Fibroblast of skin of abdomen (primary cell): ENCODE measurements around the gene SECISBP2.
"Not testable (repeated sequence)": the region's sequence is repeated elsewhere in the genome, so short reads cannot be mapped to it uniquely, and the experiment has no call there.

Experiments
- DNase-seq: peaks from one replicate; pipeline ENCODE4 v3.0.0-alpha.2; 2013

The SECISBP2 gene

DNA sequence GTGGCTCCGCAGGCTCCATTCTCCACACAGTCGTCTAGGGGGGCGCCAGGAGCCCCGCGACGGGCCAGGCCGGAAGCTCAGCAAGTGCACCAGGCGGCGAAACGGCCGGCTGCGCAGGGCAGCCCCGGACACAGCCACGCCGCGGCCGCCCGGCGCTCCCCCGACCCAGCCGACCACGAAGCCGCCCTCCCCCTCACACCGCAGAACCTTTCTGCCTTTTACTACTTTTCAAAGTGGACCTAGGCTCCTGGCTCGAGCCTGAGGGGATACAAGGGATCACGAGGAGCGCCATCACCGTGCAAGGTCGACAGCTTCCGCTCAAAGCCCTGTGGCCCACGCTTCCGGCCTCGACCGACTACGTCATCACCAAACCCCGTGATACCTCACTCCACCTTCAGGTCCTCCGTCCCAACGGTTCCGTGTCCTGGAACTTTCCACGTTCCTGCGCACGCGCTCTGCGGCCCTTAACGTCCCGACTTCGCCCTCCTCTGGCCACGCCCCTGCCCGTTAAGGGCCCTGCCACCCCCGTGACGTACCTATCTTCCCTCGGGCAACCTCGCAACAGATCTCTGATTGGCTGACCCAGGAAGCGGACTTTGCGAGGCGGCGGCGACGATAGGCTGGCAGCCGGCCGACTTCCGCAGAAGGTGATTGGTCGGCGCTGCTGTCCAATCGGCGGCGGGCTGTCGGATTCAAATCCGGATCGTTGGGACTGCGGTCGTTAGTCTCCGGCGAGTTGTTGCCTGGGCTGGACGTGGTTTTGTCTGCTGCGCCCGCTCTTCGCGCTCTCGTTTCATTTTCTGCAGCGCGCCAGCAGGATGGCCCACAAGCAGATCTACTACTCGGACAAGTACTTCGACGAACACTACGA lies 7.6 kb upstream of the SECISBP2 start, which contains the start of gene CKS2:
Gene CKS2 (plus strand): TSS at position 721 of the 871 bp plus-strand sequence. CDS start 98 bp downstream, at position 819.
- peak; percentile 100 for DNase-seq

DNA sequence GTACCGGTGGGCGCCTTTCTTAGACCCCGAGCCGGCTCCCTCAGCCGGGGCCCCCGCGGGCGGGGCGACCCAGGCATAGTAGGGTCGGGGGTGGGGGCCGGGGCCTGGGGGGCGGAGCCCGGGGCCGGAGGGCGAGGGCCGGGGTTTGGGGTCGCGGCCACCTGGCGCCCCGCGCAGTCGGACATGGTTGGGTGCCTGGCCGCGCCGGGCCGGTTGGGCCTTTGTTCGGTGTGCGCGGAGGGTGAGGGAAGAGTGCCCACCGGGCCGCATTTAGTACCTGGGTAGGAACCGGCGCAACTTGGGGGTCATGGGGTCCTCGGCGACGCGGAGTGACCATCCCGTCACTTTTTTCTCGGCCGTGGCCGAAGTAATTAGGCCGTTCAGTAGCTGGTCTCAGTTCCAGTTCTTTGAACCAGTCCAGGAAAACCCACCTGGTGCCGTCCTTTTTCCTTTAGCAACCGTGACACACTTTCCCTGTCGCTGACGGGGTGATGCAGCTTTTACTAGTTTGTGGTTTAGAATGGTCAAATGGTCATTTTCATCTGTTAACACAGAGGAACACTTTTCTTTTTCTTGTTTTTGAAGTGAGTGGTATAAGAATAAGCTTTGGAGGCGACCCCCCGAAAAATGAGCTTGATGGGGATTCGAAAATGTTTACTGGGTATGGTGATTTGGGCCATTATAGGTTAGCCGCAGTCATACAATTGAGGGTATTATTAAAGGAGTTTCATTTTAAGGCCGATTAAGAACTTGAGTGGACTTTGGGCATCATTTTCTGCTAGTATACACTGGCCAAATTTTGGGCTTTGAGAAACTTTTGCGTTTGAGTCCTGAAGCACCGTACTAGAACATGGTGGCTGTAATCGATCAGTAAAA lies 6.7 kb upstream of the SECISBP2 start:
- no peak for DNase-seq

DNA sequence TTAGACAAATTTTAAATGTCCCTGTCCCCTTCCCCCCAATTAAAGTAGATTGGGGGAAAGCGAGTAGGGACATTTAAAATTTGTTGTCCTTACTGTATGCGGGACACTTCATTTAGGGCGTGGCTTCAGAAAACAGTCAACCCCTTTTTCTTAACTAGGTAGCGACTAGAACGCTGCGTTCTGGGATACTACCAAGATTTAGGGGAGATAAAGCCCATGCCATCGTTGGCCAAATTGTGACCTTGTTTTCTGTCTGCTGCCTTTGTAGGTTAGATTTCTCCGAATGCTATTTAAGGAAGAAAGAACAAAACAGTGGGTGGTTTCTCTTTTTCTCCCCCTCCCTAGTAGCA lies 6.1 kb upstream of the SECISBP2 start:
- no peak for DNase-seq

DNA sequence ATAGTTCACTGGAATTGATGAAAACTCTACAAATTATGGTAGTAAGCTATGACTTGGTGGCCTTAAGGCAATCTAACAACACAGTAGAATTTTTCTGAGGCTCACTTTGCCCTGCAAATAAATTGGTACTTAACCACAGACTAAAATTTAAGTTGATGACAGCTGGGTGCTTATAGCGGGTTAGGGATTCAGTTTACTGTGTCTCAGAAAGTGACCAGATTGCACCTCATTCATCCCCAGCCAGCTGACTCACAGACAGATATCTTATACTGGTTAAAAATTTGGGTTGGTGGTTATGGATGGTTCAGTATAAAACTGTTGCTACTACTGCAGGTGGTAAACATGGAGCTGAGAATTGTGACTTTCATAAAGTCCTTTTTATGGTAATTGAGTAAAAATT lies 4.5 kb upstream of the SECISBP2 start:
- peak; percentile 31 for DNase-seq

DNA sequence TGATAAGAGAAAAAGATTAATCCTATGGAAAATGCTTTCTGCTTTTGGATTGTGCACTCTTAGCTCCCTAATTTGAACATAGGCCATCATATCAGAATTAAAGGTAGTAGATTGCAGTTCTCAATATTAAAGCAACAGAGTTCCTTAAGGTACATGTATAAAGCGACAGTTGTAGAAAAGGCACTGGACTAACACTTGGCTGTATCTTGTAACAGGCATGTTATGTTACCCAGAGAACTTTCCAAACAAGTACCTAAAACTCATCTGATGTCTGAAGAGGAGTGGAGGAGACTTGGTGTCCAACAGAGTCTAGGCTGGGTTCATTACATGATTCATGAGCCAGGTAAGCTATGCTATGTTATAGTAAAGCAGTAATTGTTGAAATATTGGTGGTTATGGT lies 3.3 kb upstream of the SECISBP2 start:
- no peak for DNase-seq

DNA sequence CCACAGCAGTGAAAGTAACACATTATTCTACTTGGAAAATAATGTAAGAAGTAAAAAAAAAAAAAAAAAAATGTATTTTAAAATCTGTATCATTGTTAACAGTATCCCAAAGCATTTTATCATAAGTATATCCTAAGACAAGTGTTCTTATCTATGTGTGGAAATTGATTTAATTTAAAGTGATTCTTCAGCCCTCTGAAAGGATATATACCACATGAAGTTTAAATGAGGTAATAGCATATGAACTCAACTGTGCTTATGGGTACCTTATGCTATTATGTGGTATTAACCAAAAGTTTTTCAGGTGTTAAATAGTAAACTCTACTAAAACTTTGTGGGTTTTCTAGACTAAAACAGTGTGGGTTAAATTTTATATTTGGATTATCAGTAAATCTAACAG lies 2.8 kb upstream of the SECISBP2 start:
- DNase-seq: no peak

DNA sequence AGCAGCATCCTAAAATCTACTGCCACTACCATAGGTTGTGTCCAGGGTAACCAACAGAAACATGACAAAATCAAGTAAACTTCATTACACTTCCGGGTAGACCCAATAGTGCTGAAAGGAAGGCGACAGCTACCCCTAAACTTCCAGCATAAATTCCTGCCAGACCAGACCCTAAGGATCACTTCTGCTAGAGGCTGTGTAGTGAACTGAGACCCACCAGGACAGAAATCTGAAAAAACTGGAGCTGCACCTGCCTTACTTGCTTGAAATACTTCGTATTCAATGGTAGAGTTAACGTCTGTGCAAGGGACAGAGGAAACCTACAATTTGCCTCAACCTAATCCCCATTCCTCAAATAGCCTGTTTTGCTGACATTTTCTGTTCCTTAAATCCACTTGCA lies 1.0 kb upstream of the SECISBP2 start:
- DNase-seq: no peak

DNA sequence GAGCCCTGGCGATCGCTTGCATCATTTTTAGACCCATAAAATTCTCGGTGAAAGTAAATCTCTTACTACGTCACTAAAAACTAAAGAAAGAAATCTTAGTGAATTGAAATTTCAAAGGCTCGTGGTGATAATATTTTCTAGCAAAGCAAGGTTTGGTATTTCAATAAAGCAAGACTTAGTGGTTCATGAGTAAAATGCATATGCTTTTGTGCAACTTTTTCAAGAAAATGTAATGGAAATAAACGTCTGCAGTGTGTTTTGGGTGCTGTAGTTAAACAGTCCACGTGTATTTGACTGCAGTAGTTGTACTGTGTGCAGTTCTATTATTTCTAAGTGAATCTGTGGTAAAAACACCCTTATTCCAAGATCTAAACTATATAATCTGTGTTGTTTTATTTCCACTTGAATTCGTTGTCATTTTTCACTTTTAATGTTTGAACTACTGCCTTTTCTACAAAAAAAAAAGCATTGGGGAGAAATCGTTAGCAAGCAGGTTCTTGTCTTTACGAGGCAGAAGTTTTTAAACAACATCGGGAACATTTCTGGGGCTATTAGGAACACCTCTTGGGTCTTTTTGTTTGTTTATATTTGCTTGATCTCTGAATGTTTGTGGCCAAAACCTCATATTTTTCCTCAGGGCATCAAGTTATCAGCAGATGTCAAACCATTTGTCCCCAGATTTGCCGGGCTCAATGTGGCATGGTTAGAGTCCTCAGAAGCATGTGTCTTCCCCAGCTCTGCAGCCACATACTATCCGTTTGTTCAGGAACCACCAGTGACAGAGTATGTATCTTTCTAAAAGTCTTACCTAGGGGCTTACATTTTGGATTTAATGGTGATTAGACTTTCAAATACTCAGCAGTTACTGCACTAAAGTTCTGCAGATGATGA lies 960 bp downstream of the SECISBP2 start:
- no peak for DNase-seq

DNA sequence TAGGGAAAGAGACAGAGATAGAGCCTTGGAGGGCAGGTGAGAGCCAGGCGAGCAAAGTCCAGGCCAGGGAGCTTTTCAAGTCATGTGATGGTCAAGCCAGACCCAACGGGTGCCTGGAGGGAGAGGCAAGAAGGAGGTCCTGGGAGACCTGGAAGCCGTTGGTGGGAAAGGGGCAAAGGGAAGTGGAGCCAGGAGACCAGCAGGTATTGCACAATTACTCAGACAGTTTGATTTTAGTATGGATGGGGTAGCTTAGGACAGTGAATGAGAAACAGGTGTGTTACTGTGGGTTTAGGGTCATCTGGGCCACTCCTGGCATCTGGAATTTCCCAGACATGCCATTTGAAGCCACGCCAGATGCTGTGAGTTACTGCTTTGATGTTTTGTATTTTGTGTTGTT lies 5.1 kb downstream of the SECISBP2 start:
- no peak for DNase-seq

DNA sequence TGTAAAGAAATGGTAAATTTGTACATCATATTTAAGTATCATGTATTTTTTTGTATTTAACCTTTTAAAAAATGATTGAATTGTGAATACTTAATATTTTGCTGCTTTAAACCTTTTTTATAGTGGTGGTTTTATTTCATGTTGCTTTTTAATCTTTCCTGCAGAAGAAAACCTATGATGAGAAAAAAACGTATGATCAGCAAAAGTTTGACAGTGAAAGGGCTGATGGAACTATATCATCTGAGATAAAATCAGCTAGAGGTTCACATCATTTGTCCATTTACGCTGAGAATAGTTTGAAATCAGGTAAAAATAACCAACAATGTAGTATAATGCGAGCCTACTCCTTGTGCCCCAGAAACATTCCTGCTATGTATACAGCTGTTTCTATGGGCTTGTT lies 7.4 kb downstream of the SECISBP2 start:
- DNase-seq: no peak

DNA sequence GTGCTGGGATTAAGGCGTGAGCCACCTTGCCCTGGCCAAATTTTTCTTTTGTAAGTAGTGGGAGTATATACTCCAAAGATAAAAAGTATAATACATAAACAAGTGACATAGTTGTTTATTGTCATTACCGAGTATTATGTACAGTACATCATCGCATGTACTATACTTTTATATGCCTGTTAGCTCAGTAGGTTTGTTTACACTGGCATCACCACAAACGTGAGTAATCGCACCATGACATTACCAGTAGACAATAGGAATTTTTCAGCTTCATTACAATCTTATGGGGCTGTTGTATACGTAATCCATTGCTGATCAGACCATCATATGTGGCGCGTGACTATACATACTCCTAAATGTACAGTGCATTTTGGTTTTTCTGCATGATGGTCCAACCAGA lies 9.8 kb downstream of the SECISBP2 start:
- DNase-seq: no peak

DNA sequence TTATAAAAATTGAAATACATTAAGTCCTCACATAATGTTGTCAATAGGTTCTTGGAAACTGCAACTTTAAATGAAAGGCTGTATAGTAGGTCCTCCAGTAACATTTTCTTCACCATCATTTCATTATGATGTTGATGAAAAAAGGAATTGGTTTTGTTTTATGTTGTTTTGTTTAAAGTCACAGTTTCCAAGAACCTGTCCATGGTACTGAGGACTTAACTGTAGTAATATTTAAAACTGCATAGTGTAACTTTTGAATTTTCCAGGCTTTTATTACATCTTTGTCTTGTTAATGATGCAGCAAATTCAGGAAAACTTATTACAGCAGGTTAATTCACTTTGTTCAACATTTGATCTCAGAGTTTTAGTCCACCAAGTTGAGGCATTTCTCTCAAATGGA lies 11.6 kb downstream of the SECISBP2 start:
- no peak for DNase-seq

DNA sequence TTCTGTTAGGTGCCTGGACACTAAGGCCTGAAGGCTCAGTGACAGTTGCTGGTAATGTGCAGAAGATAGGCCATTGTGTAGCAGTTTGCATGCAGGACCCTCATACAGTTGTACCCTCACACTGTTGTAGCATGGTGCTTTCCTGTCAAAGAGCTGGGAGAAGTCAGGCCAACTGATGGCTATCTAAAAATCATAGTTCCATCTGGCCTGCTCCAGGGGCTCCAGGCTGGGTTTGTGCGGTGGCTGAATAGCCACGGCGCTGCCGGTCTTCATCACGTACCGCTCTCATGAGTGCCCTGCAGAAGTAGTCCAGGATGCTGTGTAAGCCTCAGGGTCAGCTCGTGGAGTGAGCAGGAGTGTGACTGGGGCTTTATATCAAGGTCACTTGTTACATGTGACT lies 12.2 kb downstream of the SECISBP2 start:
- DNase-seq: no peak

DNA sequence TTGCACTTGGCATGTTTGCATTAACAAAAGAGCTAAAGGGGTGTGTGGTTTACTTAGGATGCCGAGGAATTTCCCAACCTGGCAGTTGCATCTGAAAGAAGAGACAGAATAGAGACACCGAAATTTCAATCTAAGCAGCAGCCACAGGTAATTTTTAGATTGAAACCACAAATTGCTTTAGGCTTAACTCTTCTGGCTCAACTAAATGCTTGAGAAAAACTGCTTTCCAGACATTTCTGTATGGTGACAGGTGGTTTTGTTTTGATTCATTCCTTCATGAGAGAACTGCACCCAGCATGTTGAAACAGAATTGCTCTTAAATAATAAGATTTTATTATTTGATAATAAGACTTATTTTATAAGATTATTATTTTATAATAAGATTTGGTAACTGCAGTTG lies 21.5 kb downstream of the SECISBP2 start:
- no peak for DNase-seq

DNA sequence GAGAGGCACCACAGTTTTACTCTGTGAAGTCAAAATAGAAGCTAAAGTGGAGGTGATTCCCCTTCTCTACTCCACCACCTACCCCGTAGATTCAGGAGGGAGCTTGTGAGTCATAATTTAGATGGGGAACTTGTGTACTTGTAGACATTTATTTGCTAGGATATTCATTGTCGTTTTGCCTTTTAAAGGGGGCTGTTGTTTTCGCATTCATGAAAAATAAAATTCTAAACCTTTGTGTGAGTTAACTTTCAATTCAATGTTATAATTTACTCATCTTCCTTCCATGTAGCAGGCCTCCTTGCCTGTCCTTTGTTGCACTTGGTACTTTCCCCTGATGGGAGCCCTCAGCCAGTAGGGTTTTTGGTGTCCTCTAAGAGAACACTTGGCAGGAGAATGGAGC lies 22.0 kb downstream of the SECISBP2 start:
- DNase-seq: no peak

DNA sequence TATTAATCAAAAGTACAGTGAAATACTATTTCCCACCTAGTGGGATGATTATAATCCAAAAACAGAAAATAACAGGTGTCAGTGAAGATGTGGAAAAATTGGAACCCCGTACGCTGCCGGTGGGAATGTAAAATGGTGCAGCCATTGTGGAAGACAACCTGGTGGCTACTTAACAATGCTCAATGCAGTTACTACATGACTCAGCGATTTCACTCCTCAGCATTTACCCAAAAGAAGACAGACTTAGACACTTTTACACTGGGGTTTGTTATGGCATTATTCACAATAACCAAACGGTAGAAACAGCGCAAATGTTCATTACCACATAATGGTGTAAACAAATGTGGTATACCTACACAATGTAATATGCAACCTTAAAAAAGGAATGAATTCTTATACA lies 23.9 kb downstream of the SECISBP2 start:
- no peak for DNase-seq

DNA sequence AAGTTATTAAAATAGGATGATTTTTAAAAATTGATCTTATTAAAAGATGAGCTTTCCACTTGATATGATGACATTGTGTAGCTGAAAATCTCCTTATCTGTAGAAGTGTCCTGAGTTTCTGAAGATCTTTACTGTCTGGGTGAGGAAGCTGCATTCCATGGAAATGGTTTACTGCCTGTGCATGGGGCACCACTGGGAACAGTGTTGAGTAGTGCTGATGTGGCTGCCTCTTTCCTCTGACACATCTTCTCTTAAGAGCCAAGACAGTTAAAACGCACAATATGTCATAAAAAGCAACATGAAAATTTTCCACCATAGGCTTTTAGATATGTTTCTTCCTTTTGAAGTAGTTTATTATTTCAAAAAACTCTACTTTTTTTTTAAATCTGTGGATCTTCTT lies 24.6 kb downstream of the SECISBP2 start:
- no peak for DNase-seq

DNA sequence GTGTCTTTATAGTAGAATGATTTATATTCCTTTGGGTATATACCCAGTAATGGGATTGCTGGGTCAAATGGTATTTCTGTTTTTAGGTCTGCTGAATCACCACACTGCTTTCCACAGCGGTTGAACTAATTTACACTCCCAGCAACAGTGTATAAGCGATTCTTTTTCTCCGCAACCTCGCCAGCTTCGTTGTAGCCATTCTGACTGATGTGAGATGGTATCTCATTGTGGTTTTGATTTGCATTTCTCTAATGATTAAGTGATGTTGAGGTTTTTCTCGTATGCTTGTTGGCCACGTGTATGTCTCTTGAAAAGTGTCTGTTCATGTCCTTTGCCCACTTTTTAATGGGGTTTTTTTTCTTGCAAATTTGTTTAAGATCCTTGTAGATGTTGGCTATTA lies 25.5 kb downstream of the SECISBP2 start:
- DNase-seq: not testable (repeated sequence)

DNA sequence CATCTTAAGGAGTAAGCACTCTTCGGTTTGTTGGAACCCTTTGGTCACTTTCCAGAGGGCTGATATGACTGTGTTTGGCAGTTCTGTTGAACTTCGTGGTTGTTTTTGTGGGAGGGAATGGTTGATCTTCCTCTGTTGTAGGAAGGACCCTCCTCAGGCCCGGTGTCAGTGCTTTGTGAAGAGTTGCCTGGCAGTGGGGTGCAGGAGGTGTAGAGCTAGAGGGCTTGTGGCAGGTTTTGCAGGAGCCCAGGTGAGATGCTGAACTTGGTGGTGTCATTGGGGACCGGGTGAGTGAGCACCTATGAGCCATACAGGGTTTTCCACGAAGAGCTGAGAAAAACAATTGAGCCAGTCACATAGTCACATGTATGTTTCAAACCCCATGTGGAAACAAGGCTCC lies 27.2 kb downstream of the SECISBP2 start:
- DNase-seq: no peak

DNA sequence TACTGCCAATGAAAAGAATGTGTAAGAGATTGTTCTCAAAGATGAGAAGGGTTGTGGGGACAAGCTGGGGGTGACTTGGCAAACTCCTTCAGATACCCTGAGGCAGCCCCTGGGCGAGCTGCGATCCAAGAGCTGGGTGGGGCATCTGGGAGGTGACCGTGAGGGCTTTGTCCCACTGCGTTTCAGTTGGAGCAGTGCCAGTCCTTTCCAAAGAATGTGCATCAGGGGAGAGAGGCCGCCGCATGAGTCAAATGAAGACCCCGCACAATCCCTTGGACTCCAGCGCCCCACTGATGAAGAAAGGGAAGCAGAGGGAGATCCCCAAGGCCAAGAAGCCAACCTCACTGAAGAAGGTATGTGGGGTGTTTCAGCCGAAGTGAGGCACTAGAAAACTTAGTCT lies 28.4 kb downstream of the SECISBP2 start:
- DNase-seq: no peak

DNA sequence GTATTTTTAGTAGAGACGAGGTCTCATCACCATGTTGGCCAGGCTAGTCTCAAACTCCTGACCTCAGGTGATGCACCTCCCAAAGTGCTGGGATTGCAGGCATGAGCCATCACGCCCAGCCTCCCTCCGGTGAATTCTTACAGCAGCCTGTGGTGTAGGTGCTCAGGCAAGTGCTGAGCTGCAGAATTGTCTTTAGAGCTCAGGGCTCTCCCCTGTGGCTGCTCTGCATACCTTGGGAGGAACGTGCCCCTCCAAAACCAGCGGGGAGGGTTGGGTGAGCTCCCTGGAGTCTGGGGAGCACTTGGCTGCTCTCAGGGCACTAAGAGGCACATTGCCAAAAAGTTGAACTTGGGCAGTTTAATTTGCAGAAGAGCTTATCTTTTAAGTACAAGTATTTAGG lies 29.4 kb downstream of the SECISBP2 start:
- no peak for DNase-seq

DNA sequence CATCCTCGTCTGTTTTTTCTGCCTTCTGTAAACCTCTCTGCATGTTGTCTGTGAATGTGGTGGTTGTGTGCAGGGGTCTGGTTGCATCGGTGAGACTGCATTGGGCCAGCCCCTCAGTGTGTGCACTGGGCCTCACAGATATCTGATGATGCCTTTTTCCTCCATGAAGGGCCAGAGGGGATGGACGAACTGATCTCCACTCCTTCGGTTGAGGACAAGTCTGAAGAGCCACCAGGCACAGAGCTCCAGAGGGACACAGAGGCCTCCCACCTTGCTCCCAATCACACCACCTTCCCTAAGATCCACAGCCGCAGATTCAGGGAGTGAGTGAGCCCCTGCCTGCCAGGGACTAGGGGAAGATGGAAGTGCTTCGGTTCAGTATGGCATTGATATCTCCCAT lies 31.3 kb downstream of the SECISBP2 start:
- no peak for DNase-seq
